Glutamatergic neuron (in vitro differentiated cells): ENCODE results near the gene GPR137B. TPM values are rescaled to one million over a fixed set of nuclear protein-coding genes. Genes with fewer than 3 reads are reported as not detected.
"Not testable (repeated sequence)": the region's sequence is repeated elsewhere in the genome, so short reads cannot be mapped to it uniquely, and the experiment has no call there.

Source experiments
- DNase-seq: peaks from one replicate; pipeline ENCODE4 v3.0.0; 2022
- H3K27ac Mint-ChIP-seq: one replicate; pipeline ENCODE4 v1.8.0; 2020; ENCODE audit warnings: mild to moderate bottlenecking, mixed read lengths, inconsistent platforms; ENCODE audit not compliant: unreplicated experiment
- H3K27me3 Mint-ChIP-seq: one replicate; pipeline ENCODE4 v1.8.0; 2020; ENCODE audit warnings: mild to moderate bottlenecking, moderate library complexity, mixed read lengths, inconsistent platforms; ENCODE audit not compliant: unreplicated experiment
- H3K36me3 Mint-ChIP-seq: one replicate; pipeline ENCODE4 v1.8.0; 2020; ENCODE audit warnings: mild to moderate bottlenecking, mixed read lengths, inconsistent platforms; ENCODE audit not compliant: unreplicated experiment
- H3K4me1 Mint-ChIP-seq: one replicate; pipeline ENCODE4 v1.8.0; 2020; ENCODE audit warnings: mild to moderate bottlenecking, low read depth, mixed read lengths, inconsistent platforms; ENCODE audit not compliant: unreplicated experiment
- H3K4me3 Mint-ChIP-seq: one replicate; pipeline ENCODE4 v1.8.0; 2020; ENCODE audit warnings: mild to moderate bottlenecking, mixed read lengths, inconsistent platforms; ENCODE audit not compliant: unreplicated experiment
- H3K9me3 Mint-ChIP-seq: one replicate; pipeline ENCODE4 v1.8.0; 2020; ENCODE audit warnings: mild to moderate bottlenecking, moderate library complexity, mixed read lengths, inconsistent platforms; ENCODE audit not compliant: unreplicated experiment
- CTCF ChIP-seq: fragments of 200-600 bp; sonication (generic); IDR thresholded peaks from one replicate; pipeline ENCODE4 v1.5.0; 2021; ENCODE audit not compliant: partially characterized antibody, unreplicated experiment
- long read RNA-seq: library from polyadenylated mRNA; unstranded; transcript quantifications from one replicate; pipeline ENCODE4 v2.0.0, GENCODE V29; 2020; ENCODE audit not compliant: unreplicated experiment
- total RNA-seq: library from RNA; stranded (reverse); fragmentation: NEBNext Ultra II Directional; extraction: Animal tissue kit (Norgen Biotek cat#: 25700); gene quantifications from one replicate; pipeline ENCODE4 v1.2.1, GENCODE V29; 2021; ENCODE audit not compliant: unreplicated experiment

GPR137B gene
- 22.5 TPM for total RNA-seq
- long read RNA-seq, transcript GPR137B-202 (7 exons, 2,042 nt) = major isoform, 10 of 14 reads
- long read RNA-seq, partial matches to known transcripts = 1 of 14 reads
- long read RNA-seq, other reads (novel, unspliced or antisense) = 2 of 14 reads

GRCh38 chr1:236142253-236143103 lies at the start of gene GPR137B:
Gene GPR137B, plus strand, starts transcription at chr1:236142539. Its CDS starts 84 bp downstream, at chr1:236142623.
- no peaks in the 10 kb centered on the region for H3K36me3 Mint-ChIP-seq
- peaks cover 25% of the 10 kb centered on the region for H3K27me3 Mint-ChIP-seq
- no peak for TF ChIP-seq CTCF
- peak within 1 kb of the TSS; percentile 98 for H3K27ac Mint-ChIP-seq
- peak; percentile 60 for DNase-seq
- H3K4me1 Mint-ChIP-seq = peaks cover 16% of the 10 kb centered on the region
- H3K9me3 Mint-ChIP-seq = peaks cover 10% of the 10 kb centered on the region
- peak within 1 kb of the TSS; percentile 99 for H3K4me3 Mint-ChIP-seq

GRCh38 chr1:236092899-236093298 lies 49.4 kb upstream of the GPR137B start:
- no peak for TF ChIP-seq CTCF
- H3K9me3 Mint-ChIP-seq = peaks cover 8% of the 10 kb centered on the region
- H3K36me3 Mint-ChIP-seq = peaks cover 12% of the 10 kb centered on the region

GRCh38 chr1:236095705-236096520 lies 46.4 kb upstream of the GPR137B start:
- no peaks in the 10 kb centered on the region for H3K4me1 Mint-ChIP-seq
- no peak overlapping the region for H3K27ac Mint-ChIP-seq
- no peak for DNase-seq
- no peak for TF ChIP-seq CTCF
- peaks cover 8% of the 10 kb centered on the region for H3K9me3 Mint-ChIP-seq
- peaks cover 7% of the 10 kb centered on the region for H3K27me3 Mint-ChIP-seq
- peaks cover 12% of the 10 kb centered on the region for H3K36me3 Mint-ChIP-seq
- H3K4me3 Mint-ChIP-seq = no peak overlapping the region

More at GRCh38 chr1:236092899-236093298, 49.4 kb upstream of the GPR137B start:
- Mint-ChIP-seq H3K4me1 (no peaks in the 10 kb centered on the region), H3K27ac (no peak overlapping the region), H3K4me3 (no peak overlapping the region), H3K27me3 (peaks cover 7% of the 10 kb centered on the region)
- DNase-seq = no peak

GRCh38 chr1:236096660-236097482 lies 45.5 kb upstream of the GPR137B start:
- not testable (repeated sequence) for H3K9me3 Mint-ChIP-seq, H3K4me3 Mint-ChIP-seq, H3K27me3 Mint-ChIP-seq, H3K4me1 Mint-ChIP-seq
- Mint-ChIP-seq H3K27ac (peak overlapping the region; percentile 80), H3K36me3 (peaks cover 12% of the 10 kb centered on the region)
- DNase-seq = peak; percentile 78

- Mint-ChIP-seq H3K9me3 (peaks cover 8% of the 10 kb centered on the region), H3K4me1 (no peaks in the 10 kb centered on the region), H3K4me3 (no peak overlapping the region), H3K27ac (no peak overlapping the region), H3K36me3 (peaks cover 12% of the 10 kb centered on the region), H3K27me3 (peaks cover 7% of the 10 kb centered on the region)
- no peak for TF ChIP-seq CTCF
- no peak for DNase-seq
Measured at GRCh38 chr1:236098267-236098666, 44.1 kb upstream of the GPR137B start.
